Daoy (cell line): Measurements from ENCODE around the gene IMMP2L. TPM values are rescaled to one million over a fixed set of nuclear protein-coding genes. Genes with fewer than 3 reads are reported as not detected.

Experiments used
- DNase-seq: peaks from one replicate; pipeline ENCODE4 v3.0.0-alpha.2; 2015; ENCODE audit warnings: low read depth
- total RNA-seq: library from RNA; depleted of rRNA; stranded (reverse); fragments of >200 nt; shearing (Covaris generic); gene quantifications from 2 replicates; pipeline ENCODE4 v1.2.3, GENCODE V29; 2014

The IMMP2L gene
- total RNA-seq, 1 experiment from 2014 or later, result 17.7 TPM

DNA sequence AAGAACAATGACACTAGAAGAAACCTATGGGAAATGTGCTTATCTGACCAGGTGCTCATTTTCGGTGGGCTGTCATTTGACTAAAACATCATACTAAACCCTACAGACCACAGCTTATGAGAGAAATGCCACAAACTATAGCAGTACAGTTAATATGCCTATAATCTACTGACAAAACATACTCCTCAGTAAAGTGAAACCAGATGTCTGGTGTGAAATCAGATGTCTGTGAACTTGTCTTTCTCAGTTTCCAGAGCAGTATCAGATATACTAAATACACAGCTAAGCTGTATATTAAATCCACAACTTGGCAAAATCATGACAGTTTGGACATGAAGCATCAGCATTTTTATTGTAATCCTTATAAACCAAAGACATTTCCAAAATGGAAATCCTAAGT is 3.3 kb downstream of the IMMP2L start:
- no peak for DNase-seq

DNA sequence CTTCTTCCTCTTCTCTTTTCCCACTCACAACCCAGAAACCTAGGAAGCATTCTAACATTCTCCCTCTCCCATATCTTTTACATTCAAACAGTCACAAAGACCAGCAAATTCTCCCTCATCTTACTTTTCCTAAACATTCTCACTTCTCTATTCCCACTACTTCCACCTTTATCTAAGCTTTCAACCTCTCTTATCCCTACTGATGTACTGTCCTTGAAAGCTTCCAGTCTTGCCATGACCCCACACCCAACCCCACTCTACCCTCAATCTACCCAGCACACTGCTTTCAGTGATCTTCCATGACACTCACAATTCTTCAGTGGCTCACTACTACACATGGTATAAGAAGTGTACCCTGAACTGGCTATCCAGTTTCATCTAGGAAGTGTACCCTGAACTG is 5.3 kb downstream of the IMMP2L start:
- no peak for DNase-seq

DNA sequence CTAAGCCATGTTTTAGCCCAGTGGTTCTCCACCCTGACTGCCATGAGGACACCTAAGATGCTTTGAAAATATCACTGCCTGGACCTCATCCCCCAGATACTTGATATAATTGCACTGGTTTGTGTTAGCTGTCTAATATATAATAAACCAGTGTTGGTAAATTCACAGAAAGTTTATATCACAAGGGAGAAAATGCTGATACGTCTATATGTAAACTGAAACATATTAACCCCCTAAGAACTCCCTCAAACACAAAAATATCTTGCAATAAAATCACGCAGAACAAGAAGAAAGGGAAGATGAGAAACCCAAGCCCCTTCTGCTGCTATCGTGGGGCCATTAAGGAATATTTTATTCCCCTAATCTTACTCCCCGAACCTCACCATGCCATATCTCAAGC is 8.2 kb downstream of the IMMP2L start:
- no peak for DNase-seq

DNA sequence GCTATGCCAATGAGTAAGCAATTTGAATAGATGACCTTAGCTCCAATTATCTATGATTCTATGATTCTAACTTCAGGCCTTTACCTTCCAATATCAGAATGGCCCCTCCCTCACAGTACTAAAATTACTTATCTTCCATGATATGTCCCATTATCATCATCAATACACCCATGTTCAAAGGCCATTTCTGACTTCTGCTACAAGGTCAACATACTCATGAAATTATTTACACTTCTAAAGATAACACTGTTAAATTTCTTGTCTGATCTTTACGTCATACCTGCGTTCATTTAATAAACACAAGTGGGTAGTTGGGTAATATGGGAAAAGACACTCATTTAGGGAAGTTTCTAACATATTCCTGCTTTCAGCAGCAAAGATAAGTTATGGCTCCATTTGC is 21.2 kb downstream of the IMMP2L start:
- DNase-seq, result no peak

DNA sequence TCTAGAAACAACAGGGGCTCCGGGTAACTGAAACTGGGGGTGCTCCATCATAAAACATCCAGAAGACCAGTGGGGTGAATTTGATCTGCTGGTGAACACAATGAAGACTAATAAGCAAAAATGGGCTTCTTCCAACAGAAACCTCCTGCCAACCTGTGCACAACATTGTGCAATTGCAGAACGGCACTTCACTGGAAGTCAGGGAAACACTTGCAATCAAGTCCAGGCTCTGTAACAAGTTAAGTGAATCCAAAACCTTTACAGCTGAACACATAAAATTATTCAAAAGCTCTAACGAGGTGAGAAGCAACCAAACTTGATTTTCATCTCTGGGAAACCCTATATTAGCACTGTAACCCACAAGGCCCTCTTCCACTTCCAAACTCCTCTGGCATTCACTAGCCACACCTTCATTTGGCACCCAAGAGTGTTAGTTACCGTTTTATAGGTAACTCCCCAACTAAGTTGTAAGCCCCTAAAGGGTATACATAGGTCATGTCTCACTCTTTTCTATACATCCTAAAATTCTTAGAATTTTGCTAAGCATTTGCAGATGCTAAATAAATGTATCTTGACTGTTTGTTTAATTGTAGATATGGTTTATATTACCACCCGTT is 22.0 kb downstream of the IMMP2L start:
- DNase-seq, result no peak

DNA sequence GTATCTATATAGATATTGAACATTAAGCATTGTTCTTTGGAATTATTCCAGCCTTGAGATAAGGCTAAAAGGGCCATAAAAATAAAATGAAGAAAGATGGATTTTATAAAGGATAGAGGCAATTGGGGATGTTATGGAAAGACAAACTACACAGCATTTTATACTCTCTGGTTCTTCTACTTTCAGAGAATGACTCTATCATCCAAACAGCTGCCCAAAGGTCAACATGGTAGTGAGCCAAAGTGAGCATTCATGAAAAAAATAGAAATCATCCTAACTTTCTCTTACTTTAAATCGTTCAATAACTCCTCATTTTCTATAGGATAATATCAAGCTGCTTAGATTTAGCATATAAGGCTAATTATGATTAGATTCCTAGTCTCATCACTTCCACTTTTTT is 25.2 kb downstream of the IMMP2L start:
- DNase-seq, result no peak

DNA sequence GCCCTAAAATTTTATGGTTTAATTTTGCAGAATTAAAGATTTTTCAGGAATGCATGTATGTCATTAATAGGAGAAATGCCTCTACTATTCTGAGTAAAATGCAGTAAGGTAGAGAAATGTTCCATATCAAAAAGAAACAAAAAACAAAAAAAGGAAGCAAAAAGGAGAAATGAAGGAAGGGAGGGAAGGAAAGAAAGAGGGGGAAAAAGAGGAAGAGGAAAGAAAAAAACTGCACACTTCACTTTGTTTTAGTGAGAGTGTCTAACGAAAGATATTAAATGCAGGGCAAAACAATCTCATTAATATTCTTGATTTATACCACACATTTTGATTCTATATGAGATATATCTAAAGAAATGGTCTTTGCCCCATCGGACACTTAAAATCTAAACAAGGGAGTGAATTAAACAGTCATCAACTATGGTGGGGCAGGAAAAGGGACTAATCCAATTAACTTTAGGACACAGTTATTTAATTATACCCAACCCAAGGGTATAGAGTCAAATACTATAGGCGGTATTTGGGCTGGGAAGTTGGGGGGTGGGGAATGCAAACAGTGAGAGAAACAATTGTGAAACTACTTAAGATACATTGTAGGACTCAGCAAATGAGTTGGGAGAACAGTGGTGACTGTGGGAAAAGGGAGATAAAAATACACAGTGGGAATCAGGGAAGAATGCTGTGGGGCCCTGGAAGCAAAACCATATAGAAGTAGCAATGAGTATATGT is 27.0 kb downstream of the IMMP2L start:
- no peak for DNase-seq

DNA sequence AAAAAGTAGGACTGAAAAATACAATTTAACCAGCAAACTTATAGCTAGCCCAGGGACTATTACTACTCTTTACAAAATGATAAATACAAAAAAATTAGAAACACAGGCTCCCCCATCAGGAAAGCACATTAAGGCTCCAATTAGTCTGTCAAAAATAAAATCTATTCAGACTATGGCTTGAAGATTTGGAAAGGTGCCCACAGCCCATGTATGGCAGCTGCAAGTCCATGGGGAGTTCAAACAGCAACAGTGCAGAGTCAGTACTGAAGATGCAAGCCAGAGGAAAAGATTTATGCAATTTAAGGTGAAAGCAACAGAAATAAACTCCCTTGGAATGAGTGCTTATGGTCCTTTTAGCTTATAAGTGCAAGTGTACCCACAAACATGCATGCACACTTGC is 29.7 kb downstream of the IMMP2L start:
- no peak for DNase-seq

DNA sequence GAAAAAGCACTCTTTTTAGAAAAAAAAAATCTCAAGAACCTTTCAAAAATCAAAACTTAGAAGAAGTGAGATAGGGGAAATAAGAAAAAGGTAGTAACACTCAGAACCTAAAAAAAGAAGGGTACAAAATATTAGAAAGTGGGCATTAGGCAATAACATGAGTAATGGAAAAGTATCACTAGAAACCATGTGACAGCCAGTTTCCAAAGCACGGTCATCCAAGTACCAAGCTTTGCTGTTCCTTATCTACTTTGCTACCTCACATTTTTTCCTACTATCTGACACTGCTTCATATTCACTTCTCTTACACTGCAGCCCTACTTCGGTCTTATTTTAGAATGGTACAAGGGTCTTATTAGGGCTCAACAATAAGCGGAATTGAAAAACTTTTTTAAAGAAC is 30.3 kb downstream of the IMMP2L start:
- DNase-seq, result no peak

DNA sequence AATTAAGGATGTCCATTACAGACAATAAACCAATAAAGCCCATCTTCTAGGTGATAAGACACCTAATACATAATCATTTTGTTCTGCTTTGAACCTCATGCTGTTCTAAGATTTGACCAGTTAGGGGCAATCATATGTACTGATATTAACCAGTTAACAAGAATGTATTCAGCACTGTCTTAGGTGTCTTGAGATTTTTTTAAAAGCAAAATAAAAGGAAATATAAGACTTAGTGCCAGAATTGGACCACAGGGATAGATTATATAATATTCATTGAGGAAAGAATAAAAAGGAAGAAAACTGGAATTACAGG is 32.0 kb downstream of the IMMP2L start:
- DNase-seq, result no peak

DNA sequence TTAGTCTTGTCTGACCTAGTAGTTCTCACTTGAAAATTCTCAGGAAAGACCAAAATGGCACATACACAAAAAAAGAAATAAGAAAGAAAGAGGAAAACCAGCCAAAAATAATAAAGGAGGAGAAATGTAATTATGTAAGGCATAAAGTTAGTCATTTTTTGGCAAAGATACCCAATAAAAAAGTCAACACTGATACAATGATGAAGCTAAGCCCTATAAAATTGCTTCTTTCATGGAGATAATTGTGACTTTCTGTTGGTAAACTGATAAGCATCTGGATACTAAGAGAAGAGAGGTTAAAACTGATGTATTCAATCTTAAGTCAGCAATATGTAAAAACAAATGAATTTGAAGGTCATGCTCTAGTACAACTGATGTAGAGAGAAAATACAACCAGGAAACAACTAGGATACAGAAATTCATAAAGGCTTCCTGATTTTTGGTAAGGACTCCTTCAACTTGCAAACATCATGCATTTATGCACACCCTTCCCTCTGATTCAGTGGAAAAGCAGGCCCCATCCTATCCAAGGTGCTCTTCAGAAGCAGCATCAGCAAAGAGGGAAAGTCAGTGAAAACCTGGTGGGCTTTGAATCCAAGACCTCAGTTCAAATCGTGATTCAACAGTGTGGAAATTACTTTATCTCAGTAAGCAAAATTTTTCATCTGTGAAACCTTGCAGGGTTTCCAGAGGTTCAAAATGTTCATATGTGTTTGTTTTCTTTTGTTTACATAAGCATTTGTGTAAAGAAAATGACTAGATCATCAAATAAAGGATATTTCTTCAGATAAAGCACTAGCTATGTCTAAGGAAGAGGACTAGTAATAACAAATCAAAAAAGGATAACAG is 32.6 kb downstream of the IMMP2L start:
- DNase-seq, result no peak

DNA sequence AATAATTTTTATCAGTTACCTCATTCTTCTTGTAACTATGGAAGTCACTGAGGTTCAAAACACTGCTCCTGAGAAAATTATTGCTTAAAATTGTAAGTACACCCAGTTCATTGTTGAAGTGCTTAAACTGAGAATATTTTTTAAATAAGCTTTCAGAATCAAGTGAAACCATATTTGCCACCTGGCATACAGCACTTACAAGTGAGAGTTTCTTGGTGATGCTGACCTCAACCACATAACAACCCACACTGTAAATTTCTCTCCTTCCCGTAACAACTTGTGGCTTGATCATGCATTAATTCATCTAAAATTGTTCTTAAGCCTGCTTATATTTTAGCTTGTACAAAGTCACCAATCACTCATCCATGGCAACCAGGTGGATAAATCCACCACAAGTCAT is 34.0 kb downstream of the IMMP2L start:
- no peak for DNase-seq

DNA sequence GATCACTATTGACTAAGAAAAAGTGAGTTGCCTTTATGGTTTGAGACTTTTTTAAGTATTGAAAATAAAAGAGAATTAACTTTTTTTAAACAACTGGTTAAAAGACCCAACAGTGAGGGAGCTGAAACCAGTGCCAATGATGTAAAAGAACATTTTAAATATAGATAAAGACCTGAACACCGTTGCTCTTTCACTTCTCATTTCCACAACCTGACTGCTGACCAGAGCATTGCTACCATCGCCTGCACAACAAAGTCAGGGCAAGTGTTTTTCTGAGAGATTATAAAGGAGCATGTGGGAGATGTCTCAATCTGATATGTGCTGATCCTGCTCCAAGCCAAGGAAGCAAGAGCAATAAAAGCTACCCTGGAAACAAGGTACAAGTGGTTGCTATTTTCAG is 34.7 kb downstream of the IMMP2L start:
- no peak for DNase-seq

DNA sequence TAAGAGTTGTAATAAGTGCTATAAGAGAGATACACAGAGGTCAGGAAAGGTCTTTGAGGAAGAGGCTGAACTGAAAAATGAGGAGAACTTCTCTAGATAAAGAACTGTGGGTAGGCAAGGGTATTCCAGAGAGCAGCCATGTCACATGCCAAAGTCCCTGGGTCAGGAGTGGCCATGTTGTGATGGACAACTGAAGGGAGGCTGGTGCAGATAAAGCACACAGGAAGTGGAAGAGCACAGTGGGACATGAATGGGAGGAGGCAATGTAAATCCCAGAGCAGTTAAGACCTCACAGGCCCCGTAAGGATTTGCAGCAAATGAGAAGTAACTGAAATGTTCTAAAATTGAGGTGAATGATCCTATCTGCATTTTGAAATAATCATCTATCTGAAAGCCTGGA is 37.2 kb downstream of the IMMP2L start:
- DNase-seq, result no peak

DNA sequence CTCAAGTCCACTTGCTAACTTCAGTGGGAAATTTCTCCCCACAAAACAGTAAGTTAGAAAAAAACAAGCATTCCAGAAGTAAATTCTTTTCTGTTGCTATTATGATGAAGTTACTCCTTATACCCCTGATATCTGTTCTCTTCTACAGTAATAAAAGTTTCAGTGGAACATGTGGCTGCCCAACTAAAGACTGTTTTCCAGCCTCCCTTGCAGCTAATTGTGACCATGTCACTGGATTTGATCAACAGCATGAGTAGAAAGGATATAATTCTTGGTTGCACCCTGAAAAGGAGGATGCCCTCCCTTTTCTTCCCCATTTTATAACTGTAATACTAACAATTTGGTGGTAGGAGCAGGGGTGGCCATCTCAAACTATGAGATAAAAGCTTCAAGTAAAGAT is 40.6 kb downstream of the IMMP2L start:
- no peak for DNase-seq

DNA sequence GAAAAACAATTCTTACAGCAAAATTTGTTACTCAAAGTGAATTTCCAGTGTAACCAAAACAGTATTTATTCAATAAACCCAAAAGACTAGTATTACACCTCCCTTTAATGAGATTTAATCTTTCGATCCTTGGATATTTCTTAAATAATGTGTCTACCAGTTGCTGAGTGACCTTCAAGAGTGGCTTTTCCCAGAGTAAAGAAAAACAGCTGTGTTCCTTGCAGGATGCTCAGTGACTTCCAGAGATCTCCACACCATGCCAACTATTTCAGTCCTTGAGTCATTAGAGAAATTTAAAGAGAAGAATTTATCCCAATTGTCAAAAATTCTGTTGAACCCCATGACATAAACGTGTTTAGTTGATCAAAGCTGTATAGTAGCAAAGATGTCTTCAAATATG is 44.0 kb downstream of the IMMP2L start:
- no peak for DNase-seq

DNA sequence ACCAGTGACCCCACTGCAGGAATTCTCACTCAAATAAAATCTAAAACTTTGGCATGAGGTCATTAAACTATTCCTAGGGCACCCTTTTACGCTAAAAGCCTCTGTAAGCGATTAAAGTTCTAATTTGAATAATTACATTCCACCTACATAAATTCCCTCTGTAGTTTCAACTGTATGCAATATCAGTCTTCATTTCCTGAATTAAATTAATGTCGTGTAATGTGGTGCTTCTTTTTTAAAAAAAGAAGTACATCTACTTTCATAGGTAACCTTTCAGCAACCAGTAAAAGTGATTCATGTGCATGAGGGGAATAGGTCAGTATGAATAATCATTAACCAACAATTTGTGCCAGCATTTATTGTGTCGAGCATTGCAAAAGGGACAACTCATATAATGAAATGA is 44.7 kb downstream of the IMMP2L start:
- DNase-seq, result no peak

DNA sequence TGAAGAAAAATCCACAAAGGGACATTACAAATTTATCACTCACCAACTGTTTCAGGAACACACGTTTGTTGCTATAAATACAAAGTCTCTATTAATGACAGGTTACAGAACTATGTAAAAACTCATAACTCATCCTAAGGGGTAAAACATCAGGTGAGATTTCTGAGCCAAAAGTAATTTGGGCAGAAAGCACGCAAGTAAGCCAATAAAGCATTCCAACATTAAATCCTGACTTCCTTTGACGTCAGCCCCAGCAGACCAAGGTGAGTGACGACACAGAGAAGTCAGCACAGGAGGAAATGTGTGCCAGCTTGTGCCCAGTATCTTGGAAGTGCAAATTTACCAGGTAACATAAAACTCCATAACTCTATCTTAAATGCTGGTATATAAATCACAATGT is 45.7 kb downstream of the IMMP2L start:
- DNase-seq, result no peak

DNA sequence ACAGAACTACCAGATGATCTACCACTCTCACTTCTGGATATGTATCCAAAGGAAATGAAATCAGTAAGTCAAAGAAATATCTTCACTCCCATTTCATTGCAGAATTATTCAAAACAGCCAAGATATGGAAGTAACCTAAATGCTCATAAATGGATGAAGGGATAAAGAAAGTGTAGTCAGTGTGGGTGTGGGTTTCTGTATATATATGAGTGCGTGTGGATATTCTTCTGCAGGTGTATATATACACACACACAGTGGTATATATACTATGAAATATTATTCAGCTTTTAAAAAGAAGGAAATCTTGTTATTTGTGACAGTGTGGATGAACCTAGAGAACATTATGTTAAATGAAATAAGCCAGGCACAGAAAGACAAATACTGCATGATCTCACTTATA is 48.7 kb downstream of the IMMP2L start:
- DNase-seq, result no peak

DNA sequence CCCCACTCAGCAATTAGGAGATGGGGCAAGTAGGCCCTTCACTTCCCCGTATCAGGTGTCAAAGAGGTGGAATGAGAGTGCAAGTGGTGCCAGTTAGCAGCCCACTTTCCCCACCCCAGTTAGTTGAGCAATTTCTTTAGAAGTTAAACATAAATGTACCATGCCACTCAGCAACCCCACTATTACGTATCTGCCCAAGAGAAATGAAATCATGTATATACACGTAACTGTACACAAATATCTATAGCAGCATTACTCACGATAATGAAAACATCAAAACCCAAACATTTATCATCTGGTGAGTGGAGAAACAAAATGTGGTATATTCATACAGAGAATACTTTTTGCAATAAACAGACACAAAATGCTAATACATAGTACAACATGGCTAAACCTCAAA is 50.4 kb downstream of the IMMP2L start:
- DNase-seq, result no peak

DNA sequence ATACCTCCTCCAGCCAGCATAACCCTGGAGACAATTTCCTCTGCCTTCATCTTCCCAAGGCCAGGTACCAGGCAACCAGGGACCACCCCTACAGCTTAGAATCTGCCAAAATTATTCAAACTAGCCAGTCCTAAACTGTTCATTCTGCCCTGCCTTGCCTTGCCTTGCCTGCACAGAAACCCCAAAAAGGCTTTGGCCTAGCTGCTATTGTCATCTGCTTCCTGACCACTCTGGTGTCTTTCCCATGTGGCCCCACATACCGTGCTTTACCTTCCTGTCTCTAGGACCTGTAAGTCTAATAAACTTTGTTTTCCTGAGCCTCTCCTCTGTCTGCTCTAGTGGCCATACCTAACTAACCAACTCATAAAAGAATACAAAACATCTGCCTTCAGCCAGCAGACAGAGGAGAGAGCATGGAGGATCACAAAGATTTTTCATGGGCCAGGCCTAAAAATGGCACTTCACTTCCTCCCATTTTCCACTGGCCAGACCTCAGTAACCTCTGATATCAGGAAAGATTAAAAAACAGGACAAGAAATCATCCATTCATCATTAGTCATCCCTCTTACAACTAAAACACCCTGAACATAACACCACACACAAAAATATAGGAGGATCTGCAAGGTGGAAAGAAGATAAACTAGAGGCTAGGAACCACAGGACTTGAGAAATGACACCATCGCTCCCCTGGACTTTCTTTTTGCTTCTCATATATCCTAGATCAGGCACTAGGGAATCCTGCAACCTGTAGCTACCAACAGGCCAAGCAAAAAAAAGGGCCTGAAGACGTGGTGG is 51.5 kb downstream of the IMMP2L start:
- DNase-seq, result no peak

DNA sequence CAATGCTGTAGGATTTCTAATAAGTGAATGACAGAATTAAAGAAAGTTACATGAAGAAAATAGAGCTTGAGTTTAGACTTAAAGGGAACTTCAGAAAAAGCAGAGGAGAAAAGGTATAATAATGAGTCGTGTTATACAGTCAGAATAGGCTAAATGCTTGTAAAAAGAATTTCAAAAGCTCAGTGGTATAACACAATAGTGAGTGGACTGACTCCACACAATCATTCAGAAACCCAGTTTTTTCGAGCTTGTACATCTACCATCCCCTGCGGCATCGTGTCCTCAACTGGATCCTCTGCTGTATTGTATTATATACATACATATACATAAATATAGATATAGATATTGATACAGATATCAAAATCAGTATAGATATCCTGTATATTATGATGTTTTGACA is 52.2 kb downstream of the IMMP2L start:
- no peak for DNase-seq
